HepG2 (cell line): ENCODE data around the gene TBC1D24. TPM values are rescaled to one million over a fixed set of nuclear protein-coding genes. Genes with fewer than 3 reads are reported as not detected.

ENCODE experiments used
- AGO1 ChIP-seq: fragments of 200-400 bp; formaldehyde crosslinking; IDR thresholded peaks from 2 replicates; pipeline ENCODE4 v1.6.1; 2017; ENCODE audit warnings: mild to moderate bottlenecking, low read depth, low read length, moderate library complexity; ENCODE audit not compliant: poor library complexity, severe bottlenecking
- ATF7-NPFF ChIP-seq: sonication (generic); formaldehyde crosslinking; IDR thresholded peaks from 2 replicates; pipeline ENCODE4 v1.8.1; 2023; ENCODE audit warnings: mild to moderate bottlenecking, low read depth, missing genetic modification reagents, moderate library complexity
- CENPX ChIP-seq: sonication (generic); formaldehyde crosslinking; IDR thresholded peaks from 2 replicates; pipeline ENCODE4 v1.9.0; 2021; ENCODE audit warnings: mild to moderate bottlenecking, missing genetic modification reagents, moderate library complexity
- CHD4 ChIP-seq: fragments of 200-600 bp; sonication (generic); IDR thresholded peaks from 2 replicates; pipeline ENCODE4 v1.7.0; 2017; ENCODE audit warnings: mild to moderate bottlenecking, low read length, borderline replicate concordance
- FOXO4 ChIP-seq: sonication (generic); formaldehyde crosslinking; conservative IDR thresholded peaks from 2 replicates; pipeline ENCODE4 v1.8.1; 2023; ENCODE audit warnings: missing genetic modification reagents
- HDAC1 ChIP-seq: sonication (generic); formaldehyde crosslinking; IDR thresholded peaks from 2 replicates; pipeline ENCODE4 v1.5.1; 2020; ENCODE audit warnings: mild to moderate bottlenecking, missing genetic modification reagents
- HHEX ChIP-seq: IDR thresholded peaks from 2 replicates; pipeline ENCODE4 v1.6.1; 2016; ENCODE audit warnings: control low read depth
- JUNB ChIP-seq: sonication (generic); formaldehyde crosslinking; IDR thresholded peaks from 2 replicates; pipeline ENCODE4 v1.8.0; 2022; ENCODE audit warnings: missing genetic modification reagents, mild to moderate bottlenecking, borderline replicate concordance
- KDM5B ChIP-seq: sonication (generic); formaldehyde crosslinking; IDR thresholded peaks from 2 replicates; pipeline ENCODE4 v1.4.0; 2020; ENCODE audit warnings: missing genetic modification reagents, mild to moderate bottlenecking, borderline replicate concordance
- MED1 ChIP-seq: sonication (generic); formaldehyde crosslinking; IDR thresholded peaks from 2 replicates; pipeline ENCODE4 v1.4.0; 2020; ENCODE audit warnings: missing genetic modification reagents
- MLLT10 ChIP-seq: sonication (generic); formaldehyde crosslinking; IDR thresholded peaks from 2 replicates; pipeline ENCODE4 v1.4.0; 2020; ENCODE audit warnings: missing genetic modification reagents
- MTF2 ChIP-seq: sonication (generic); formaldehyde crosslinking; IDR thresholded peaks from 2 replicates; pipeline ENCODE4 v1.5.0; 2020; ENCODE audit warnings: missing genetic modification reagents, borderline replicate concordance
- TFDP1 ChIP-seq: IDR thresholded peaks from 2 replicates; pipeline ENCODE4 v1.6.1; 2016; ENCODE audit warnings: missing compliant biosample characterization, missing genetic modification reagents, borderline replicate concordance
- YEATS2 ChIP-seq: sonication (generic); formaldehyde crosslinking; IDR thresholded peaks from 2 replicates; pipeline ENCODE4 v1.4.0; 2020; ENCODE audit warnings: missing genetic modification reagents, borderline replicate concordance
- ZFP37 ChIP-seq: sonication (generic); formaldehyde crosslinking; IDR thresholded peaks from 2 replicates; pipeline ENCODE4 v1.4.0; 2020; ENCODE audit warnings: missing genetic modification reagents, borderline replicate concordance
- ZFP82 ChIP-seq: sonication (generic); formaldehyde crosslinking; IDR thresholded peaks from 2 replicates; pipeline ENCODE4 v1.5.1; 2020; ENCODE audit warnings: mild to moderate bottlenecking, missing genetic modification reagents, borderline replicate concordance
- ZFP91 ChIP-seq: sonication (generic); formaldehyde crosslinking; IDR thresholded peaks from 2 replicates; pipeline ENCODE4 v1.9.0; 2022; ENCODE audit warnings: missing genetic modification reagents, mild to moderate bottlenecking, borderline replicate concordance
- ZNF121 ChIP-seq: sonication (generic); formaldehyde crosslinking; IDR thresholded peaks from 2 replicates; pipeline ENCODE4 v1.5.0; 2020; ENCODE audit warnings: mild to moderate bottlenecking, missing genetic modification reagents
- ZNF33B ChIP-seq: sonication (generic); formaldehyde crosslinking; IDR thresholded peaks from 2 replicates; pipeline ENCODE4 v1.5.1; 2020; ENCODE audit warnings: mild to moderate bottlenecking, missing genetic modification reagents
- ZNF510 ChIP-seq: sonication (generic); formaldehyde crosslinking; IDR thresholded peaks from 2 replicates; pipeline ENCODE4 v1.4.0; 2020; ENCODE audit warnings: low read depth, mild to moderate bottlenecking, missing genetic modification reagents
- ZNF512 ChIP-seq: sonication (generic); formaldehyde crosslinking; IDR thresholded peaks from 2 replicates; pipeline ENCODE4 v1.4.0; 2020; ENCODE audit warnings: mild to moderate bottlenecking, missing genetic modification reagents
- ZNF816 ChIP-seq: sonication (generic); formaldehyde crosslinking; IDR thresholded peaks from 2 replicates; pipeline ENCODE4 v1.8.0; 2022; ENCODE audit warnings: missing genetic modification reagents, mild to moderate bottlenecking, borderline replicate concordance
- ZNF883 ChIP-seq: sonication (generic); formaldehyde crosslinking; IDR thresholded peaks from 2 replicates; pipeline ENCODE4 v1.5.1; 2020; ENCODE audit warnings: mild to moderate bottlenecking, missing genetic modification reagents; ENCODE audit errors: not compliant biosample characterization
- polyA plus RNA-seq, 8 experiments: library from polyadenylated mRNA; depleted of rRNA in 3 of 8; stranded (reverse) in 7 of 8; unstranded in 1 of 8; fragments of >200 nt; fragmentation: Illumina TruSeq in 4 of 8; extraction: Trizol in 4 of 8; gene quantifications; 2 replicates each; pipeline versions ENCODE4 v1.2.1 to v1.2.3, GENCODE V29; 2011 to 2016; ENCODE audit warnings: low read depth in 4 of 8, missing spikeins in 1 of 8, mixed read lengths in 1 of 8; ENCODE audit not compliant: insufficient read depth in 1 of 8
- total RNA-seq, 5 experiments: library from RNA; depleted of rRNA; stranded (reverse); fragments of >200 nt; fragmentation: Illumina TruSeq; extraction: Trizol; gene quantifications; 2 replicates each; pipeline ENCODE4 v1.2.3, GENCODE V29; 2016; ENCODE audit warnings: low read depth in 1 of 5

TBC1D24 gene
- total and polyA plus RNA-seq, 2 of the 13 experiments (the other 11 are each of a cell fraction or from before 2014, with no cell fraction given), result 7.7 to 13.7 TPM

GRCh38 chr16:2471653-2472487 lies 3.1 kb upstream of the TBC1D24 start (continued):
- no peak for TF ChIP-seq ZFP37
- TF ChIP-seq MED1 (CRISPR knock-in tag), result 0 out of 2 replicates have a peak, but pooled peaks have one; percentile 12
- TF ChIP-seq YEATS2 (CRISPR knock-in tag), result no peak
- TF ChIP-seq ZFP91 (CRISPR knock-in tag), result peak; percentile 22; the same call in 1 of the 2 replicates
- TF ChIP-seq ZNF33B (CRISPR knock-in tag), result no peak; the same call in 1 of the 2 replicates
- TF ChIP-seq ZNF512 (CRISPR knock-in tag), result no peak
- TF ChIP-seq MTF2 (CRISPR knock-in tag), result peak; percentile 16; the same call in 1 of the 2 replicates
- no peak for TF ChIP-seq MLLT10 (CRISPR knock-in tag)
- peak; percentile 22 for TF ChIP-seq ZNF883
- no peak for TF ChIP-seq CENPX
- no peak for TF ChIP-seq ZNF121 (CRISPR knock-in tag)
- TF ChIP-seq ZNF510 (CRISPR knock-in tag), result 0 out of 2 replicates have a peak, but pooled peaks have one; percentile 29
- TF ChIP-seq TFDP1 (CRISPR knock-in tag), result peak; percentile 72; the same call in 1 of the 2 replicates
- TF ChIP-seq AGO1, result peak; percentile 1
- no peak for TF ChIP-seq CHD4
- TF ChIP-seq HDAC1, result 0 out of 2 replicates have a peak, but pooled peaks have one; percentile 34
- TF ChIP-seq ATF7-NPFF (CRISPR knock-in tag), result peak; percentile 58; the same call in 1 of the 2 replicates
- TF ChIP-seq KDM5B (CRISPR knock-in tag), result peak; percentile 34; the same call in 1 of the 2 replicates
- TF ChIP-seq ZFP82 (CRISPR knock-in tag), result no peak
- no peak for TF ChIP-seq HHEX (CRISPR knock-in tag)
- TF ChIP-seq FOXO4 (CRISPR knock-in tag), result no peak
- no peak for TF ChIP-seq ZNF816 (CRISPR knock-in tag)
- TF ChIP-seq JUNB, result no peak
